ENCODE measurements around the gene CCDC177.

CCDC177 gene

DNA sequence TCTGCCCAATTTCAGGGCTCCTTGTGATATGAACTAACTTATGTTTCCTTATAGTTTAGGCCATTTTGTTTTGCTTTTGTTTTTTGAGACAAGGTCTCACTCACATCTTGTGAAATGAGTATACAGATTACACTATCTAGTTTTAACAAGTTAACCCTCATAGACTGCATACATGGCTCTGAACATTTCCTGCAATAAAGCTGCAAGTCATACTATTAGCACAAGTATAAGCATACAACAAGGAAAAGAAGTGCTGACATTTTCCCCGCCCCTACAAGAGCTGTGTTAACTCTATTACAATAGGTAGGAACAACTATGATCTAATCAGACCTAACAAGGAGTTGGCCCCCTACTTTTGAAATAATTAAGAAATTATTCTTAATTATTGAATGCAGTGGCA, 35.9 kb downstream of the CCDC177 start:
- DNase-seq (ENCODE audit: low spot score): no peak
- TF ChIP-seq, protein P1, sequence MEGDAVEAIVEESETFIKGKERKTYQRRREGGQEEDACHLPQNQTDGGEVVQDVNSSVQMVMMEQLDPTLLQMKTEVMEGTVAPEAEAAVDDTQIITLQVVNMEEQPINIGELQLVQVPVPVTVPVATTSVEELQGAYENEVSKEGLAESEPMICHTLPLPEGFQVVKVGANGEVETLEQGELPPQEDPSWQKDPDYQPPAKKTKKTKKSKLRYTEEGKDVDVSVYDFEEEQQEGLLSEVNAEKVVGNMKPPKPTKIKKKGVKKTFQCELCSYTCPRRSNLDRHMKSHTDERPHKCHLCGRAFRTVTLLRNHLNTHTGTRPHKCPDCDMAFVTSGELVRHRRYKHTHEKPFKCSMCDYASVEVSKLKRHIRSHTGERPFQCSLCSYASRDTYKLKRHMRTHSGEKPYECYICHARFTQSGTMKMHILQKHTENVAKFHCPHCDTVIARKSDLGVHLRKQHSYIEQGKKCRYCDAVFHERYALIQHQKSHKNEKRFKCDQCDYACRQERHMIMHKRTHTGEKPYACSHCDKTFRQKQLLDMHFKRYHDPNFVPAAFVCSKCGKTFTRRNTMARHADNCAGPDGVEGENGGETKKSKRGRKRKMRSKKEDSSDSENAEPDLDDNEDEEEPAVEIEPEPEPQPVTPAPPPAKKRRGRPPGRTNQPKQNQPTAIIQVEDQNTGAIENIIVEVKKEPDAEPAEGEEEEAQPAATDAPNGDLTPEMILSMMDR (IDR thresholded peaks at IDR 0.05; ENCODE audit: extremely low read depth, missing control alignments): no peak

DNA sequence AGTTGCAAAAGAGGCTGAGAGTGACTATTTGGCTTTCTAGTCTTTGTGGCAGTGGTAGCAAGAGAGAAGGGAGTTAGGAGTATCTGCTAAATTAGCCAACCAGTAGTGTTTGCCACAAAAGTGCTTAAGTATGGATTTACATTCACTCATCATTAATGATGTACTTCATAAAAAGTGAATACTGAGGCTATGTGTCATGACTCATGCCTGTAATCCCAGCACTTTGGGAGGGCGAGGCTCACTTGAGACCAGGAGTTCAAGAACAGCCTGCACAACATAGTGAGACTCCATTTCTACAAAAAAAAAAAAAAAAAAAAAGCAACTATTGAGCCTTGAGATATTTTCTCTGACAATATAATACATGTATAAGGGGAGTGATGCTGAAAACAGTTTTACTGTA, 36.8 kb downstream of the CCDC177 start:
- DNase-seq (ENCODE audit: low spot score): no peak
- TF ChIP-seq, protein P1 (IDR thresholded peaks at IDR 0.05; ENCODE audit: extremely low read depth, missing control alignments): no peak

DNA sequence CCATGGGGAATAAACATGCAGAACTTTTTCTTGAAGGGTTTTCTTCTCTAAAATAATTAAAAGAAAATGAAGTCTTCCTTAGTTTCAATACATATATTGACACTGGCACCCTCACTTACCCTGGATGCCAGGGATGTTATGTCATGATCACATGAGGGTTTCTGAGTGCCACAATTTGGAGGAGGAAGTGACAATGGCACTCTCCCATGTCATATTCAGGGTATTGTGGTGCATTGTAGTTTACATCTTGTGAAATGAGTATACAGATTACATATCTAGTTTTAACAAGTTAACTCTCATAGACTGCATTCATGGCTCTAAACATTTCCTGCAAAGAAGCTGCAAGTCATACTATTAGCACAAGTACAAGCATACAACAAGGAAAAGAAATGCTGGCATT, 37.7 kb downstream of the CCDC177 start:
- DNase-seq (ENCODE audit: low spot score): no peak

DNA sequence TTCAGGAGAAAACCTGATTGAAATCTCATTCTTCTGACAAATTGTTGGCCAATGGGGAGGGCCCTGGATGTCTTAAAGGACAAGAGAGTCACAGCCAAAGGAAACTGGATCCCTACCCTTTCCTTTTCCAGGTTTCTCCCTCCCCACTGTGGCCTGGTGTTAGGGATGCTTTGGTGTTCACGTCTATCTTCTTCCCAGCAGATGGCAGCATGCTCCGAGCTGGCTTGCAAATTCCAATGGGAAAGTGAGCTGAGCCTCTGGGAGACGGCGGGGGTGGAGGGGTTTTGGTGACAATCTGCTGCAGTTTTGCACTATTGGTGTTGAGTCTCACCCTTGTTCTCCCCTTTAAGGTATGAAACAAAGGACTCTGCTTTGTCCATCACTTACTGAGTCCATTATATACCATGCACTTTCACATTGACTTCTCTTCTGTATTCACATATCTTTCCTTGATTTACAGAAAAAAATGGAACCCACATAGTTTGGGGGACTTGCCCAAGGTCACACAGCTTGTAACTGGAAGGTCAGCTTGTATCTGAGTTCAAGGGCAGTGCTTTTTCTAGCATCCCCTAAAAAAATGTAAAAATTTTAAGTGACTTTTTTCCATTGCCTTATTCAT, 39.3 kb downstream of the CCDC177 start:
- DNase-seq (ENCODE audit: low spot score): no peak
- TF ChIP-seq, protein P1 (IDR thresholded peaks at IDR 0.05; ENCODE audit: extremely low read depth, missing control alignments): no peak

More for the DNA sequence above, 37.7 kb downstream of the CCDC177 start:
- TF ChIP-seq, protein P1 (IDR thresholded peaks at IDR 0.05; ENCODE audit: extremely low read depth, missing control alignments): no peak

DNA sequence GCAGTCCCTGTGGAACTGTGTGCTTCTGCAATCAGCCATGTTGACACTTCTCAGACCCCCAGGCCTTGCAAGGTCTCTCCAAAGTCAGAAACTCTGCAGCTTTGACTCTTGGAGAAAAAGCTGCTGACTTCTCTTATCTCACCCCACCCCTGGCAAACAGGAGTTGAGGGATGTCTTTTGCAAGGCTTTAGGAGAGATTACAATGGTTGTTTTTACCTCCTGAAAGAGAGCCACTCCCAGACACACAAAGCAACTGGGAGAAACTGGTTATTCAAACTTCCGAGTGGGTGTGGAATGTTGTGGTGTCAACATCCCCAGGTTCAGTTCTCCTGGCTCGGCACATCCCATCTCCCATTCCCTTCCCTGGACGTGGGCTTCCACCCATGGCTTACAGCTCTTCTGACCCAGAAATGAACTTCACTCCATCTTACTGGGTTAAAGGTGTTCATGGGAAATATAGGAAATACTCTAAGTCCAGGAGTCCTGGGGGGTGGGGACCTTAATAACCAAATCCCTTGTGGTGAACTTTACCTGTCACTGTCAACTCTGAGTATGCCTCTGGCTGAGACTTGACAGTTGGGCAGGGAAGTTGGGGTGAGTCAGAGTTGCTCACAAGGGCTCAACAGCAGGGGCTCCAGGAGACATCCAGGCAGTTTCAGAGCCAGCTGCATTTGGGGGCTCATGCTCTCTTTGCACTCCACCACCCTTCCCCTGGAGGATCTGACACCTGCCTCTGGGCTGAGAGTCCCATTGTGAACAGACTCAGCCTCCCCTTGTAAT, 41.9 kb downstream of the CCDC177 start:
- TF ChIP-seq, protein P1 (IDR thresholded peaks at IDR 0.05; ENCODE audit: extremely low read depth, missing control alignments): no peak
- no peak for DNase-seq (ENCODE audit: low spot score)

DNA sequence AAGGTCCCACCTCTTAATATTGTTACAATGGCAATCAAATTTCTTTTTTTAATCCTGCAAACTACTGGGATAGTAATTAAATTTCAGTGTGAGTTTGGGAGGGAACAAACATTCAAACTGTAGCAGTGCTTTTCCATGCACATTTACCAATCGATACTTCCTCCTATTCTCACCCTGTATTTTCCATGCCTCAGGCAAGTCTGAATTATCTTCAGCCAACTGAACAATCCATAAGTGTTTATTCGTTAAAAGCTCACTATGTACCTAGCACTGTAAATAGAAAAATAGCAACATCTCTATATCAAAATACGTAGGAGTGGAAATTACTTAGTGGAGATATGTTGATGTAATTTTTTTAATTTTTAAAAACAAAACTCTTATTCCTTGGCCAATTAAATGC, 43.5 kb downstream of the CCDC177 start:
- TF ChIP-seq, protein P1 (IDR thresholded peaks at IDR 0.05; ENCODE audit: extremely low read depth, missing control alignments): no peak
- no peak for DNase-seq (ENCODE audit: low spot score)

DNA sequence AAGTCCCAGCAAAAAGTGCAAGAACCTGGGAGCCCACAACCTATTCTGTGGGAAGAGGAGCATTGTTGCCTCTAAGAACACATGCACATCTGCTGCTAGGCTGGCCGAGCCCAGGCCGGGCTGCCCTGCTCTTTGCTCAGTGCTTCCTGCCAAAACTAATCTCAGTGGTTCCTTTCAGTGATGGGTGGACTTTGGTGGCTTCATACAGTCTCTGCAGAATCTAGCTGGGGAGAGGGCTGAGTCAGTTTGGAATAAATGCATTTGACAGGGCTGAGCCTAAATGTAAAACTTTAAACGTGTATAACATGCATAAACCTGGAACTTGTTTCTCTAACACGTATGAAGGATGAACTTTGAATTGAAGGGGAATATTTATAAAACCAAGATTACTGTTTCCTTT, 44.6 kb downstream of the CCDC177 start:
- TF ChIP-seq, protein P1 (IDR thresholded peaks at IDR 0.05; ENCODE audit: extremely low read depth, missing control alignments): no peak

More for the DNA sequence above, 44.6 kb downstream of the CCDC177 start:
- DNase-seq (ENCODE audit: low spot score): no peak
